Esophagus squamous epithelium (tissue), 4 donors: Measurements from ENCODE around the gene KCNK4.

ENCODE experiments used
- CTCF ChIP-seq, 6 experiments: fragments of 450-650 bp in 4 of 6; fragments of 200-600 bp in 2 of 6; sonication (generic) in 2 of 6; IDR thresholded peaks; one replicate each; pipeline ENCODE4 v1.5.1; 2016 to 2019; ENCODE audit warnings: antibody characterized with exemption in 6 of 6, mild to moderate bottlenecking in 4 of 6, moderate library complexity in 4 of 6
- POLR2A ChIP-seq, 4 donors: fragments of 450-650 bp; IDR thresholded peaks; one replicate each; pipeline ENCODE4 v1.6.1; 2017; ENCODE audit warnings: antibody characterized with exemption in 4 of 4, mild to moderate bottlenecking in 4 of 4, moderate library complexity in 3 of 4

GRCh38 chr11:64349404-64349803 lies 58.3 kb downstream of the KCNK4 start:
- TF ChIP-seq POLR2A (IDR thresholded peaks at IDR 0.05) (no peak), CTCF (IDR thresholded peaks at IDR 0.05) (no peak)
